GM18519 (cell line): ENCODE results near the gene ZFAND3.

Source experiments
- ATAC-seq: cut with Tn5 transposase; IDR thresholded peaks from one replicate; pipeline ENCODE4 v1.9.1; 2021; ENCODE audit warnings: mild to moderate bottlenecking, moderate library complexity; ENCODE audit not compliant: unreplicated experiment, low FRiP score

Gene ZFAND3

GRCh38 chr6:38173909-38174308, 354.4 kb downstream of the ZFAND3 start:
- no peak for ATAC-seq

GRCh38 chr6:38174315-38174714, 354.8 kb downstream of the ZFAND3 start:
- no peak for ATAC-seq

GRCh38 chr6:38174806-38175495, 355.4 kb downstream of the ZFAND3 start:
- ATAC-seq = no peak

GRCh38 chr6:38175786-38176185, 356.3 kb downstream of the ZFAND3 start:
- no peak for ATAC-seq

GRCh38 chr6:38176797-38177751, 357.5 kb downstream of the ZFAND3 start:
- no peak for ATAC-seq

GRCh38 chr6:38177882-38178583, 358.5 kb downstream of the ZFAND3 start:
- ATAC-seq = no peak

GRCh38 chr6:38178584-38178886, 359.0 kb downstream of the ZFAND3 start:
- no peak for ATAC-seq

GRCh38 chr6:38179300-38179699, 359.8 kb downstream of the ZFAND3 start:
- ATAC-seq = no peak

GRCh38 chr6:38179794-38180430, 360.4 kb downstream of the ZFAND3 start:
- no peak for ATAC-seq

GRCh38 chr6:38180586-38180985, 361.1 kb downstream of the ZFAND3 start:
- no peak for ATAC-seq

- ATAC-seq = no peak
These were observed 362.9 kb downstream of the ZFAND3 start for GRCh38 chr6:38182426-38182825.

- ATAC-seq = no peak
These were observed 364.5 kb downstream of the ZFAND3 start for GRCh38 chr6:38183856-38184584.

- ATAC-seq = no peak
These were observed 365.1 kb downstream of the ZFAND3 start for GRCh38 chr6:38184585-38185080.

- no peak for ATAC-seq
These were observed 365.7 kb downstream of the ZFAND3 start for GRCh38 chr6:38185244-38185643.

- no peak for ATAC-seq
These were observed 366.2 kb downstream of the ZFAND3 start for GRCh38 chr6:38185752-38186151.

GRCh38 chr6:38187325-38187724, 367.8 kb downstream of the ZFAND3 start:
- no peak for ATAC-seq

GRCh38 chr6:38187811-38188590, 368.5 kb downstream of the ZFAND3 start:
- no peak for ATAC-seq

- ATAC-seq = no peak
These were observed 369.3 kb downstream of the ZFAND3 start for GRCh38 chr6:38188677-38189335.

GRCh38 chr6:38191418-38191817, 371.9 kb downstream of the ZFAND3 start:
- no peak for ATAC-seq
